Measurements from ENCODE around the gene SPACA9. TPM values are rescaled to one million over a fixed set of nuclear protein-coding genes. Genes with fewer than 3 reads are reported as not detected.

The SPACA9 gene
- total RNA-seq, 2 donors from 2014 or later: 5.7 to 16.5 TPM

- H3K27me3 ChIP-seq (replicated peaks; ENCODE audit: insufficient read depth): no peaks in the 10 kb centered on the region
- intact Hi-C loops (cut with DNase I): no loop called here
- no peaks in the 10 kb centered on the region for H3K36me3 ChIP-seq
- H3K27ac ChIP-seq: no peak overlapping the region
- no peaks in the 10 kb centered on the region for H3K9me3 ChIP-seq
- no peak overlapping the region for H3K4me3 ChIP-seq
- no peak for TF ChIP-seq POLR2AphosphoS5 (IDR thresholded peaks at IDR 0.05)
- no peak for TF ChIP-seq CTCF (IDR thresholded peaks at IDR 0.05)
- 90% methylated on average over 15 of the region's 15 CpGs for WGBS
- no peak for DNase-seq (ENCODE audit: low spot score)
- H3K4me1 ChIP-seq (replicated peaks): no peaks in the 10 kb centered on the region
Observed at GRCh38 chr9:132846918-132847515, 31.7 kb upstream of the SPACA9 start.

- H3K27ac ChIP-seq: no peak overlapping the region
- WGBS: 30% methylated on average over 12 of the region's 12 CpGs
Observed at GRCh38 chr9:132849185-132849706, 29.5 kb upstream of the SPACA9 start.

GRCh38 chr9:132853482-132853881 lies 25.2 kb upstream of the SPACA9 start:
- no peak for TF ChIP-seq CTCF (IDR thresholded peaks at IDR 0.05)
- no peak for TF ChIP-seq POLR2A (IDR thresholded peaks at IDR 0.05)
- no peak for TF ChIP-seq POLR2AphosphoS5 (IDR thresholded peaks at IDR 0.05)
- intact Hi-C loops (cut with DNase I): no loop called here
- Histone ChIP-seq H3K27me3 (replicated peaks; ENCODE audit: insufficient read depth) (no peaks in the 10 kb centered on the region), H3K4me1 (replicated peaks) (peaks cover 8% of the 10 kb centered on the region), H3K36me3 (no peaks in the 10 kb centered on the region), H3K9me3 (no peaks in the 10 kb centered on the region), H3K27ac (no peak overlapping the region), H3K4me3 (no peak overlapping the region)
- DNase-seq (ENCODE audit: low spot score): no peak
- 94% methylated on average over 4 of the region's 4 CpGs for WGBS

More at GRCh38 chr9:132849185-132849706, 29.5 kb upstream of the SPACA9 start:
- intact Hi-C loops (cut with DNase I): no loop called here
- no peaks in the 10 kb centered on the region for H3K4me1 ChIP-seq (replicated peaks)
- no peak for DNase-seq (ENCODE audit: low spot score)
- no peak overlapping the region for H3K4me3 ChIP-seq
- TF ChIP-seq POLR2A (IDR thresholded peaks at IDR 0.05): no peak
- no peak for TF ChIP-seq POLR2AphosphoS5 (IDR thresholded peaks at IDR 0.05)
- TF ChIP-seq CTCF (IDR thresholded peaks at IDR 0.05): no peak
- H3K36me3 ChIP-seq: no peaks in the 10 kb centered on the region
- H3K27me3 ChIP-seq (replicated peaks; ENCODE audit: insufficient read depth): no peaks in the 10 kb centered on the region
- no peaks in the 10 kb centered on the region for H3K9me3 ChIP-seq

GRCh38 chr9:132854832-132855231 lies 23.9 kb upstream of the SPACA9 start:
- Histone ChIP-seq H3K27me3 (replicated peaks; ENCODE audit: insufficient read depth) (no peaks in the 10 kb centered on the region), H3K4me3 (no peak overlapping the region), H3K4me1 (replicated peaks) (peaks cover 8% of the 10 kb centered on the region), H3K36me3 (no peaks in the 10 kb centered on the region), H3K27ac (no peak overlapping the region), H3K9me3 (no peaks in the 10 kb centered on the region)
- no peak for DNase-seq (ENCODE audit: low spot score)
- 68% methylated on average over 10 of the region's 10 CpGs for WGBS
- intact Hi-C loops (cut with DNase I): no loop called here
- TF ChIP-seq POLR2AphosphoS5 (IDR thresholded peaks at IDR 0.05): no peak
- TF ChIP-seq POLR2A (IDR thresholded peaks at IDR 0.05): no peak
- TF ChIP-seq CTCF (IDR thresholded peaks at IDR 0.05): no peak

GRCh38 chr9:132855904-132856303 lies 22.8 kb upstream of the SPACA9 start:
- Histone ChIP-seq H3K4me3 (no peak overlapping the region), H3K36me3 (no peaks in the 10 kb centered on the region), H3K27ac (no peak overlapping the region), H3K27me3 (replicated peaks; ENCODE audit: insufficient read depth) (no peaks in the 10 kb centered on the region), H3K9me3 (no peaks in the 10 kb centered on the region), H3K4me1 (replicated peaks) (peaks cover 8% of the 10 kb centered on the region)
- 89% methylated on average over 5 of the region's 5 CpGs for WGBS
- no peak for DNase-seq (ENCODE audit: low spot score)
- intact Hi-C loops (cut with DNase I): no loop called here
- TF ChIP-seq POLR2A (IDR thresholded peaks at IDR 0.05) (no peak), POLR2AphosphoS5 (IDR thresholded peaks at IDR 0.05) (no peak), CTCF (IDR thresholded peaks at IDR 0.05) (no peak)

Measured in prostate gland (tissue), 2 donors.